Activated CD4-positive, alpha-beta memory T cell treated with anti-CD3 and anti-CD28 coated beads, Interleukin-2, amount 10 ng/mL, durations not matched to agents 7 days and 5 days (primary cell): ENCODE results near the gene EFHD1. TPM values are rescaled to one million over a fixed set of nuclear protein-coding genes. Genes with fewer than 3 reads are reported as not detected.

Experiments used
- CTCF ChIA-PET: fragments of 350-600 bp; sonication (Branson Sonifier 250); formaldehyde crosslinking; loops from one replicate; lab custom pipeline; 2021; ENCODE audit warnings: antibody characterized with exemption, inconsistent platforms; lab: Charles Lee
- POLR2A ChIA-PET: fragments of 350-600 bp; sonication (Branson Sonifier 250); formaldehyde crosslinking; loops from one replicate; lab custom pipeline; 2021; ENCODE audit warnings: antibody characterized with exemption; lab: Charles Lee
- DNase-seq: peaks from one replicate; pipeline ENCODE4 v3.0.0-alpha.2; 2020
- H3K27ac Mint-ChIP-seq: one replicate; pipeline ENCODE4 v1.8.0; 2021; ENCODE audit warnings: mild to moderate bottlenecking, mixed read lengths
- H3K27me3 Mint-ChIP-seq: one replicate; pipeline ENCODE4 v1.8.0; 2021; ENCODE audit warnings: mixed read lengths
- H3K36me3 Mint-ChIP-seq: one replicate; pipeline ENCODE4 v1.8.0; 2021; ENCODE audit warnings: low read depth, mixed read lengths
- H3K4me1 Mint-ChIP-seq: one replicate; pipeline ENCODE4 v1.8.0; 2021; ENCODE audit warnings: mixed read lengths
- H3K4me3 Mint-ChIP-seq: one replicate; pipeline ENCODE4 v1.8.0; 2021; ENCODE audit warnings: mild to moderate bottlenecking, mixed read lengths
- H3K9me3 Mint-ChIP-seq: one replicate; pipeline ENCODE4 v1.8.0; 2021; ENCODE audit warnings: mixed read lengths
- total RNA-seq, 2 experiments: library from RNA; stranded (reverse); gene quantifications; one replicate each; pipeline ENCODE4 v1.2.3, GENCODE V29; 2021

Gene EFHD1
- total RNA-seq, 2 experiments from 2014 or later, result 2.0 to 2.7 TPM

DNA sequence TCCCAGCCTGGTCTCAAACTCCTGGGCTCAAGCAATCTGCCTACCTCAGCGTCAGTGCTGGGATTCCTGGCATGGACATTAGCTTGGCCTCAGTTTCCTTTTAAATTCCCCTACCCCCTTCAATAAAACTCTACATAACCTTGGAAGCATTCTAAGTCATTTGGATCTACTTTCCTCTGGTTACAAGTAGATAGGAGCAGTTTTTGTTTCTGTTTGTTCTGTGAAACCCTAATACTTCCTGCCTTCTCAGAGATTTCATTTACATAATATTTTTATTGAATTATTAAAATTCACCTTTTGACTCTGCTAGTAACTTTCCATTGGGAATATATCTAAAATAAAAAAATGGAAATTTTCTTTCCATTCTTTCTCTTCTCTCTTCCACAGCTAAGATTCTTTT is 89.6 kb downstream of the EFHD1 start:
- Mint-ChIP-seq H3K27ac (no peak overlapping the region), H3K9me3 (peaks cover 7% of the 10 kb centered on the region), H3K36me3 (peaks cover 62% of the 10 kb centered on the region), H3K4me1 (peaks cover 27% of the 10 kb centered on the region), H3K4me3 (no peak overlapping the region), H3K27me3 (no peaks in the 10 kb centered on the region)
- ChIA-PET CTCF (no interaction called here), POLR2A (no interaction called here)
- DNase-seq, result no peak

DNA sequence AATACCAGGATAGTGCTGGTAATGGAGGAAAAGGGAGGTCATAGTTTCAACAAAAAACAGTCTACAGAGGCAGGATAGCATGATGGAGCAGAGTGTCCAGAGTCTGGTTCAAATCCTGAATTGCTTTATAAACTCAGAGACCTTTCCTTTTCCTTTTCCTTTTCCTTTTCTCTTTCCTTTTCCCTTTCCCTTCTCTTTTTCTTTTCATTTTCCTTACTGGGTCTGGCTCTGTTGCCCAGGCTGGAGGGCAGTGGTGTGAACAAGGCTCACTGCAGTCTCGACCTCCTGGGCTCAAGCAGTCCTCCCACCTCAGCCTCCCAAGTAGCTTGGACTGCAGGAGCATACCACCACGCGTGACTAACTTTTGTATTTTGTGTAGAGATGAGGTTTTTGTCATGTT is 95.4 kb downstream of the EFHD1 start:
- peaks cover 6% of the 10 kb centered on the region for H3K4me1 Mint-ChIP-seq
- no peak overlapping the region for H3K4me3 Mint-ChIP-seq
- H3K9me3 Mint-ChIP-seq, result no peaks in the 10 kb centered on the region
- ChIA-PET CTCF (interaction anchor here (0.7 kb wide), 1 partner anchor 48 kb away, joined by 3 read pairs; no protein-coding TSS in a partner anchor), POLR2A (interaction anchor here (1.0 kb wide), 1 partner anchor 13 kb away, joined by 3 read pairs; no protein-coding TSS in a partner anchor)
- H3K27ac Mint-ChIP-seq, result no peak overlapping the region
- no peaks in the 10 kb centered on the region for H3K27me3 Mint-ChIP-seq
- peaks cover 58% of the 10 kb centered on the region for H3K36me3 Mint-ChIP-seq
- DNase-seq, result no peak

DNA sequence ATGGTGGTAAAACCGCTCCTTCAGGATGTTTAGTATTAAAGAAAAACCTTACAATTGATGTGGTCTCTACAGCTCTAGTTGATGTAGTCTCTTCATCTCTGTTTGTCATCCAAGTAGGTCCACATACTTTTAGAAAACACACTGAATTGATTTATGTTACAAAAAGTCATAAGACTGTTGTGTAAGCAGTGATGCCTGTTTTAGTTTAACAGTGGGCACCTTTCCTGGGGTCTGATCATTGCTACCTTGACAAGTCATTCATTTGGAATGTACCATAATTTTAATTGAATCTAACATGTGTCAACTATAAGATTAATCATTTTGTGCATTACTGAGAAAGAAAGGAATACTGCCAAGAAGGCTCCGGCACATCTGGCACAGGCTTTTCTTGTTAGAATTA is 98.1 kb downstream of the EFHD1 start:
- no peak overlapping the region for H3K4me3 Mint-ChIP-seq
- no peaks in the 10 kb centered on the region for H3K27me3 Mint-ChIP-seq
- ChIA-PET POLR2A (no interaction called here), CTCF (no interaction called here)
- peaks cover 56% of the 10 kb centered on the region for H3K36me3 Mint-ChIP-seq
- peaks cover 5% of the 10 kb centered on the region for H3K4me1 Mint-ChIP-seq
- no peaks in the 10 kb centered on the region for H3K9me3 Mint-ChIP-seq
- no peak for DNase-seq
- H3K27ac Mint-ChIP-seq, result no peak overlapping the region

Other genes starting within 250 kb of the EFHD1 start
- gene ALPG, start 226.8 kb upstream of the EFHD1 start, total RNA-seq, result not detected
- not detected for gene ALPI, start 177.5 kb upstream of the EFHD1 start, total RNA-seq
- not detected for gene ECEL1, start 145.8 kb upstream of the EFHD1 start, total RNA-seq
- not detected for gene PRSS56, start 113.2 kb upstream of the EFHD1 start, total RNA-seq
- gene CHRND, start 107.4 kb upstream of the EFHD1 start, total RNA-seq, result not detected
- not detected for gene CHRNG, start 93.9 kb upstream of the EFHD1 start, total RNA-seq
- gene TIGD1, start 83.0 kb upstream of the EFHD1 start, total RNA-seq, result 1 to 10 TPM; 7.8 to 7.9 TPM
- 10 to 100 TPM; 72.8 to 74.6 TPM for gene EIF4E2, start 82.9 kb upstream of the EFHD1 start, total RNA-seq
- gene GIGYF2, start 63.7 kb downstream of the EFHD1 start, total RNA-seq, result 10 to 100 TPM; 56.5 to 59.9 TPM
- not detected for gene KCNJ13, start 143.0 kb downstream of the EFHD1 start, total RNA-seq
- 1 to 10 TPM; 1.3 to 1.9 TPM for gene SNORC, start 236.7 kb downstream of the EFHD1 start, total RNA-seq